Ishikawa (cell line): ENCODE results near the gene RNU7-1.

ENCODE experiments used
- EGR1 ChIP-seq: IDR thresholded peaks from 2 replicates; pipeline ENCODE4 v1.6.1; 2012
- RAD21 ChIP-seq: IDR thresholded peaks from 2 replicates; pipeline ENCODE4 v1.6.1; 2012; ENCODE audit warnings: low read depth

GRCh38 chr12:6960593-6961277 lies 17.1 kb downstream of the RNU7-1 start:
- 0 out of 2 replicates have a peak, but pooled peaks have one; percentile 26 for TF ChIP-seq RAD21
- TF ChIP-seq EGR1, result no peak
